ENCODE measurements around the gene LGALS7. TPM values are rescaled to one million over a fixed set of nuclear protein-coding genes. Genes with fewer than 3 reads are reported as not detected.
"Not testable (repeated sequence)": the region's sequence is repeated elsewhere in the genome, so short reads cannot be mapped to it uniquely, and the experiment has no call there.

The LGALS7 gene
- total and polyA plus RNA-seq, 2 of the 13 experiments (the other 11 are each of a cell fraction or from before 2014, with no cell fraction given), result 0.73 TPM; not detected in 1

GRCh38 chr19:38786572-38787265 is 13.4 kb upstream of the LGALS7 start:
- in situ Hi-C loops (cut with HindIII; ENCODE audit: extremely low pct_ligation_motif_present, low pct_unique_long_range_greater_than_20kb) (no loop called here), intact Hi-C loops (cut with micrococcal nuclease; ENCODE audit: unreplicated experiment) (no loop called here)
- H3K4me3 ChIP-seq (replicated peaks in 1 of 3; ENCODE audit: insufficient read depth in 1 of 3, low read depth in 2 of 3, low read length in 3 of 3), result no peak overlapping the region
- BruUV-seq (replicated peaks), result no TSS peak
- no peak for DNase-seq (ENCODE audit: low spot score)
- H3K4me1 ChIP-seq (ENCODE audit: insufficient read depth, low read length), result peaks cover 41% of the 10 kb centered on the region
- no peak overlapping the region for H3K27ac ChIP-seq (ENCODE audit: extremely low read length, insufficient read depth, low read length)
- no peaks in the 10 kb centered on the region for H3K27me3 ChIP-seq (ENCODE audit: control insufficient read depth in 1 of 2, insufficient read depth in 2 of 2, low read length in 2 of 2)
- TF ChIP-seq KDM1A (CRISPR knock-in tag; IDR thresholded peaks at IDR 0.05) (0 out of 2 replicates have a peak, but pooled peaks have one; percentile 19), ZMYM3 (CRISPR knock-in tag; IDR thresholded peaks at IDR 0.05) (peak; percentile 82), ZBTB14 (CRISPR knock-in tag; IDR thresholded peaks at IDR 0.05) (no peak), ZNF629 (CRISPR knock-in tag; conservative IDR thresholded peaks at IDR 0.05) (peak; percentile 91)
- WGBS (ENCODE audit: low lambda C conversion rate), result 91% methylated on average over 8 of the region's 11 CpGs
- no peak overlapping the region for H3K9ac ChIP-seq (ENCODE audit: insufficient read depth, low read depth, low read length)
- H4K20me1 ChIP-seq (ENCODE audit: insufficient read depth, low read length), result no peaks in the 10 kb centered on the region
- H3K79me2 ChIP-seq (ENCODE audit: insufficient read depth, low read length), result no peaks in the 10 kb centered on the region
- no peak overlapping the region for H2AFZ ChIP-seq (ENCODE audit: low read length)
- H3K36me3 ChIP-seq (replicated peaks in 1 of 2; ENCODE audit: control insufficient read depth in 1 of 2, insufficient read depth in 2 of 2, low read length in 2 of 2), result no peaks in the 10 kb centered on the region
- ATAC-seq, result no peak
- no peaks in the 10 kb centered on the region for H3K9me3 ChIP-seq (ENCODE audit: low read length)
- CTCF ChIA-PET (ENCODE audit: low intra/inter-chr PET ratio, low total read pairs), result no interaction called here
- POLR2A ChIA-PET, result no interaction called here
- H3K4me2 ChIP-seq (ENCODE audit: low read depth, low read length), result no peak overlapping the region
- FAIRE-seq, result no peak

- in situ Hi-C loops (cut with HindIII; ENCODE audit: extremely low pct_ligation_motif_present, low pct_unique_long_range_greater_than_20kb); H3K36me3 ChIP-seq (replicated peaks in 1 of 2; ENCODE audit: control insufficient read depth in 1 of 2, insufficient read depth in 2 of 2, low read length in 2 of 2); H4K20me1 ChIP-seq (ENCODE audit: insufficient read depth, low read length); CTCF ChIA-PET (ENCODE audit: low intra/inter-chr PET ratio, low total read pairs); H3K9me3 ChIP-seq (ENCODE audit: low read length); H3K27ac ChIP-seq (ENCODE audit: extremely low read length, insufficient read depth, low read length); intact Hi-C loops (cut with micrococcal nuclease; ENCODE audit: unreplicated experiment); ATAC-seq; POLR2A ChIA-PET; H3K79me2 ChIP-seq (ENCODE audit: insufficient read depth, low read length); H3K27me3 ChIP-seq (ENCODE audit: control insufficient read depth in 1 of 2, insufficient read depth in 2 of 2, low read length in 2 of 2); DNase-seq (ENCODE audit: low spot score); H3K4me2 ChIP-seq (ENCODE audit: low read depth, low read length); H3K4me3 ChIP-seq (replicated peaks in 1 of 3; ENCODE audit: insufficient read depth in 1 of 3, low read depth in 2 of 3, low read length in 3 of 3); H2AFZ ChIP-seq (ENCODE audit: low read length); BruUV-seq (replicated peaks); H3K9ac ChIP-seq (ENCODE audit: insufficient read depth, low read depth, low read length); FAIRE-seq: not testable (repeated sequence)
- WGBS (ENCODE audit: low lambda C conversion rate), result 95% methylated on average over 3 of the region's 3 CpGs
- peaks cover 46% of the 10 kb centered on the region for H3K4me1 ChIP-seq (ENCODE audit: insufficient read depth, low read length)
Observed at GRCh38 chr19:38786061-38786460, 12.7 kb upstream of the LGALS7 start.

Data from HepG2 (cell line).